NCI-H82 treated with DMSO at 0.1 percent for 48 hours (cell line): Measurements from ENCODE around the gene PAX9.

Experiments
- DNase-seq: peaks from one replicate; lab custom pipeline; 2025; ENCODE audit not compliant: unreplicated experiment; lab: John Stamatoyannopoulos, UW

Gene PAX9

GRCh38 chr14:36726128-36726527 is 64.5 kb downstream of the PAX9 start:
- DNase-seq, result no peak
